ENCODE results near the gene FSHR. TPM values are rescaled to one million over a fixed set of nuclear protein-coding genes. Genes with fewer than 3 reads are reported as not detected.

FSHR gene
- total and polyA plus RNA-seq, 2 donors: 0.69 TPM; not detected in 1

DNA sequence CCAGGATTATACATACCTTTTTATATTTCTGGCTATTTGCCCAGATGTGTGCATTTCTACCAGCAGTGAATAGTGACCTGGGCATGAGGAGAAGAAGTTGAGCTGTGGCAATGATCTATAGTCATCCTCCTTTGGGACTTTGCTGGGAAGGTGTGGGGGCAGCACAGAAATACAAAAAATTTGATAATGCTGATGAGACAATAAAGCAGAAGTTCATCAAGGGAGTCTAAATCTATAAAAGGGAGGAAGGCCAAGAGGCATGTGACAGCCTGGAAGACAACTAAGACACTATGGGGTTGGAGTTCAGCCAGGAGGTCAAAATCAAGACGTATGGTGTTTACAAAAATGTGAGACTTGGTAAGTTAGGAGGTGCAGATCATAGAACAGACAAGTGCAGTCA lies 52.2 kb downstream of the FSHR start:
- Histone ChIP-seq H3K4me1 (ENCODE audit: insufficient read depth) (no peaks in the 10 kb centered on the region), H3K27ac (ENCODE audit: low read depth) (no peak overlapping the region), H3K36me3 (ENCODE audit: insufficient read depth) (no peaks in the 10 kb centered on the region), H3K4me3 (ENCODE audit: low read depth, low read length) (no peak overlapping the region)
- WGBS: 47% methylated on average over 1 of the region's 1 CpG
- DNase-seq (ENCODE audit: extremely low spot score): no peak

DNA sequence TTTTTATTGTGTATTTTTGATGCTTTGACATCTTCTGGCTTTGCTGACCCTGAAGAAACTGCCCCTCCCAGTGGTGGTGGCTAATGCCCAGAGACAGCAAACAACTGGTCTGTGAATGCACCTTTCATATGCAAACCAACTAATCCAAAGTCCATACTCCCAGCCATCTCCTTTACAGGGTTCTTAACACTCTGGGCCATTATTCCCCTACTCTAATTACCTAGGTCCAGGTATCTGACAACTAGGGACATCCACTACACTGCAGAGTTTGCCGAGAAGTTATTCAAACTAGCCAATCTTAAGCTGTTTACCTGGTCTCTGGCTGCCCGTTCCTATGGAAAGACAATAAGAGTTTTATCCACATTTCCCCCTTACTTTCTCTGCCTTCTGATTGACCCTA lies 73.6 kb downstream of the FSHR start:
- no peak for DNase-seq (ENCODE audit: extremely low spot score)
- whole genome bisulfite sequencing: 59% methylated on average over 2 of the region's 2 CpGs
- H3K36me3 ChIP-seq (ENCODE audit: insufficient read depth): no peaks in the 10 kb centered on the region
- H3K27ac ChIP-seq (ENCODE audit: low read depth): no peak overlapping the region
- no peaks in the 10 kb centered on the region for H3K4me1 ChIP-seq (ENCODE audit: insufficient read depth)
- H3K4me3 ChIP-seq (ENCODE audit: low read depth, low read length): no peak overlapping the region

DNA sequence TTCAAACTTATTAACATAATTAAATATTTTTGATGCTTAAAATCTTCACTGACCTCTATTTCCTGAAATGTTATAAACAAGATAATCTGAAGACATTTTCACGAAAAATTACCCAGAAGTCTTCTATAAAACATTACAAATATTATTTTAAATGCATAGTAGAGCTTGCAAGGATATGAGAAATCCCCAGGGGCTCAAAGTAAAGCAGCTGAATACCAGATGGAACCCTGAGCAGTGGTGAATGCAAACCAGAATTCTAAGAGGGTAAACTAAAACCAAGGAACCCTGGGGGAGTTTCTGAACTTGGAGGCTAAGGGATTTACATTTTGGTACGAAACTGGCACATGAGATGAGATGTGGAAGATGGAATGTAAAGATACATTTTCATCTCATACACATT lies 83.6 kb downstream of the FSHR start:
- 56% methylated on average over 2 of the region's 2 CpGs for WGBS
- DNase-seq (ENCODE audit: extremely low spot score): no peak
- Histone ChIP-seq H3K27ac (ENCODE audit: low read depth) (no peak overlapping the region), H3K4me3 (ENCODE audit: low read depth, low read length) (no peak overlapping the region), H3K4me1 (ENCODE audit: insufficient read depth) (no peaks in the 10 kb centered on the region), H3K36me3 (ENCODE audit: insufficient read depth) (peaks cover 1% of the 10 kb centered on the region)

DNA sequence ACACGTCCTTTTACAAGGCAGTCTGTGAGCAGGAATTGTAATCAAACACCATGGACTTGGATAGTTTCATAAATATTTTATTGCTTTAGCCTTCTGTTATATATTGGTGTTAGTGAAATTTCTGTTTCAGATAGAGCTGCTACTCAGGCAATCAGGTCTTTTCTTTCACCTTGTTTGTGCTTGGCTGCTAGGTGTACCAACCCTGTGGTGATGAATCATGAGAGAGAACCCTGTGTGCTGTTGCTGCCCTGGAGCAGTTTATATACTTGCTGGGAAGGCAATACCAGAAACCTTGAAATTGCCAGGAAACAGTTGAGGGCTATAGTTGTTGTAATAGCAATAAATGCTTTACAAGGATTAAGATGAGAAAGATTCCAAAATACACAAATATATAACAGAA lies 84.5 kb downstream of the FSHR start:
- Histone ChIP-seq H3K4me1 (ENCODE audit: insufficient read depth) (no peaks in the 10 kb centered on the region), H3K27ac (ENCODE audit: low read depth) (no peak overlapping the region), H3K4me3 (ENCODE audit: low read depth, low read length) (no peak overlapping the region), H3K36me3 (ENCODE audit: insufficient read depth) (peaks cover 1% of the 10 kb centered on the region)
- DNase-seq (ENCODE audit: extremely low spot score): no peak
- WGBS: 57% methylated on average over 1 of the region's 1 CpG

DNA sequence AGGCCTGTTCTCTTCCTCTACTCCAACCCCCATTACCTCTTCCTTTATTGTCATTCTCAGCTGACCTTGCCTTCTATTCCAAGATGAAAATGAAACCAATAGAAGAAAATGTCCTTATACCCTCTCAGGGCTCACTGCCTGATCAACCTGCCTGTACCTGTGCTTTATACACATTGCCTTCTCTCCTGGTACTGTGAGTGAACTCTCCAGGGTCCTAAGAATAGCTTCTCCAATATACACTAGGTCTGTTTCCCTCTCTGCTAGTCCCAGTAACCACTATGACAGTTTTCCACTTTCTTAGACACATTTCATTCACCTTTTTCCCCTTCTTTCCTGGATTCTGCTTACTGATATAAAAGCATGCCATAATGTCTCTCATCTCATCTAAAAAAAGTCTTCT lies 85.7 kb downstream of the FSHR start:
- Histone ChIP-seq H3K36me3 (ENCODE audit: insufficient read depth) (peaks cover 1% of the 10 kb centered on the region), H3K4me3 (ENCODE audit: low read depth, low read length) (no peak overlapping the region), H3K4me1 (ENCODE audit: insufficient read depth) (no peaks in the 10 kb centered on the region), H3K27ac (ENCODE audit: low read depth) (no peak overlapping the region)
- DNase-seq (ENCODE audit: extremely low spot score): no peak

DNA sequence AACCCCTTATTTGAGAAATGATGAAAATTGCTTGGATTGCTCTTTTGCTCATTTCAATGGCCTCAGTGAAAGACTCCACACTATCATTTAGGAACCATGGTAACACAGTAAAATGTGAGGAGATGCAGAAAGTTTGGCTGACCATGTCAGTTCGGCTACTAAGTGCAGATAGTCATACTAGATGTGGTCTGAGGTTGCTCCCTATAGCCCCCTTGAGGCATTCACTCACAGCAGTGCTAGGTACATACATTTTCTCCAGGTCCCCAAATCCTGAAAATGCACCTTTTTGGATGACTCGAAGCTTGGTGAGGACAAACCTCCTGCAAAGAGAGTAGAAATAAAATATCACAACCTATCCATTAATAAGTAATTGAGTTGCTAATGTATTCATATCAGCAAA lies 86.3 kb downstream of the FSHR start:
- Histone ChIP-seq H3K4me1 (ENCODE audit: insufficient read depth) (no peaks in the 10 kb centered on the region), H3K36me3 (ENCODE audit: insufficient read depth) (peaks cover 1% of the 10 kb centered on the region), H3K4me3 (ENCODE audit: low read depth, low read length) (no peak overlapping the region), H3K27ac (ENCODE audit: low read depth) (no peak overlapping the region)
- 79% methylated on average over 2 of the region's 2 CpGs for WGBS
- DNase-seq (ENCODE audit: extremely low spot score): no peak

DNA sequence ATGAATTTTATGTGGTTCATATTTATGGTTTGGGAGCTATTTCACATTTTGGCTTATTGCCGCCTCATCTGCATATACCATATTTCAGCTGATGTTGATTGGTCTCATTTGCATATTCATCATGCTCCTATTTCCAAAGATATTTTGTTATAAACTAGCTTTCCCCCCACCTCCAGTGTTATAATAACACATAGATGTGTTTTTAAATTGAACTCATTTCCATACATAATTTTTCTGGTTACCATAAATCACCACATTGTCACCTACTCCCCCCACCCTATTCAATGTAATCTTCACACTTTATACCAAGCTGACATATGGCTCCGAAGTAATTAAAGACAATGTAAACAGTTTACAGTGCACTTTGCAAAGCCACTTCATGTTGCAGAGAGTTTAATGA lies 101.2 kb downstream of the FSHR start:
- Histone ChIP-seq H3K4me3 (ENCODE audit: low read depth, low read length) (no peak overlapping the region), H3K36me3 (ENCODE audit: insufficient read depth) (no peaks in the 10 kb centered on the region), H3K4me1 (ENCODE audit: insufficient read depth) (no peaks in the 10 kb centered on the region), H3K27ac (ENCODE audit: low read depth) (no peak overlapping the region)
- DNase-seq (ENCODE audit: extremely low spot score): no peak
- 42% methylated on average over 2 of the region's 2 CpGs for WGBS

DNA sequence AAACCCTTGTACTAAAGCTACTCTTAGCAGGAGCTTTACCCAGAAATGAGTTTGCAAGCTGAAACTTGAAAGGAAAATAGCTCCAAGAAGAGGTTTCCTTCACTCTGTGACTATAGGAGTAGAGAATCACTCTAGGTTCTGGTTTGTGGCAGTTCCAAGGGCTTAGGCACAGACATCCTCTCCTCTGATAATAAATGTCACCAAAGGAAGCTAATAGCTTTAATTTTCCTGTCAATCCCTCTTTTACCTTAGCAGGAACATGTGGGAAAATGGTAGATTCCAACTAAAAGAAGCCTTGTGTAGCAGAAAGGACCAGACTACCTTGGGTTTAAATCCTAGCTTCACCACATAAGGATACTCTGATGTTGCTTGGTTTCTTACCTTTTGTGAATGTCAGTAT lies 104.0 kb downstream of the FSHR start:
- DNase-seq (ENCODE audit: extremely low spot score): no peak
- Histone ChIP-seq H3K27ac (ENCODE audit: low read depth) (no peak overlapping the region), H3K4me3 (ENCODE audit: low read depth, low read length) (no peak overlapping the region), H3K36me3 (ENCODE audit: insufficient read depth) (no peaks in the 10 kb centered on the region), H3K4me1 (ENCODE audit: insufficient read depth) (no peaks in the 10 kb centered on the region)

DNA sequence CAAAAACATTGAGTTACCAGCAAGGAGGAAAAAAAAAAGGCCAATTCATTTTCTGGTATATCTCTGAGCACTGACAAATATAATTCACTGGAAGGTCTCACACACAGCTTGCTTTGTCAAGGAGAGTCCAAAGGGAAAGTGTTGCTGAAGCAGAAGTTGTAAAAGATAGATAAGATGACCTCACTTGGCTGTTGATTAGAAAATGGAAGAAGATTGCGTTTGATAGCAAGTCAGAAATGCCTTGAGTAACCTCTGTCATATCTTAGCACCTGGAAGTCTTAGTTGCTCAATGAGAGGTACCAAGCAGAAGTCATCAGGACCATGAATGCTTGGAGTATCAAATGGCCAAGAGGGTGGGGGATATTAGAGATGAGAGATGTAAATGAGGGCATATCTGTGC lies 105.2 kb downstream of the FSHR start:
- WGBS: 51% methylated on average over 1 of the region's 1 CpG
- H3K27ac ChIP-seq (ENCODE audit: low read depth): no peak overlapping the region

DNA sequence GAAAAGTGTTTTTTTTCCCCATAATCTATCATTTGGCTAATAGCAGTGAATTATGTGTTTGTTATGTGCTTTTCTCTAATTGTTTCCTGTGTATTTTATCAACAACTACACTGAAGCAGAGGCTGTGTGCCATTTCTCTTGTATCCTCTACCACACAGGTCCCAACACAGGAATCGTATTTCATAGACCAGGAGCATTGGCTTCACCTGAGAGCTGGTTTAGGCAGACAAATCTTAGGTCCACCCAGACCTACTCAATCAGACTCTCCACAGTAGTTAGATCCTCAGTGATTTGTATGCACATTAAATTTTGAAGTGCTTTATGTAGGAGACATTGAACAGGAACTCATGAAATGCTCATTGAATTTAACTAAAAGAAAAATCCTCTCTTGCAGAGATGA lies 109.2 kb downstream of the FSHR start:
- H3K36me3 ChIP-seq (ENCODE audit: insufficient read depth): no peaks in the 10 kb centered on the region
- DNase-seq (ENCODE audit: extremely low spot score): no peak
- no peak overlapping the region for H3K4me3 ChIP-seq (ENCODE audit: low read depth, low read length)
- no peak overlapping the region for H3K27ac ChIP-seq (ENCODE audit: low read depth)
- no peaks in the 10 kb centered on the region for H3K4me1 ChIP-seq (ENCODE audit: insufficient read depth)
- 39% methylated on average over 1 of the region's 1 CpG for WGBS

More for the DNA sequence above, 105.2 kb downstream of the FSHR start:
- no peaks in the 10 kb centered on the region for H3K4me1 ChIP-seq (ENCODE audit: insufficient read depth)
- no peaks in the 10 kb centered on the region for H3K36me3 ChIP-seq (ENCODE audit: insufficient read depth)
- no peak overlapping the region for H3K4me3 ChIP-seq (ENCODE audit: low read depth, low read length)
- DNase-seq (ENCODE audit: extremely low spot score): no peak

DNA sequence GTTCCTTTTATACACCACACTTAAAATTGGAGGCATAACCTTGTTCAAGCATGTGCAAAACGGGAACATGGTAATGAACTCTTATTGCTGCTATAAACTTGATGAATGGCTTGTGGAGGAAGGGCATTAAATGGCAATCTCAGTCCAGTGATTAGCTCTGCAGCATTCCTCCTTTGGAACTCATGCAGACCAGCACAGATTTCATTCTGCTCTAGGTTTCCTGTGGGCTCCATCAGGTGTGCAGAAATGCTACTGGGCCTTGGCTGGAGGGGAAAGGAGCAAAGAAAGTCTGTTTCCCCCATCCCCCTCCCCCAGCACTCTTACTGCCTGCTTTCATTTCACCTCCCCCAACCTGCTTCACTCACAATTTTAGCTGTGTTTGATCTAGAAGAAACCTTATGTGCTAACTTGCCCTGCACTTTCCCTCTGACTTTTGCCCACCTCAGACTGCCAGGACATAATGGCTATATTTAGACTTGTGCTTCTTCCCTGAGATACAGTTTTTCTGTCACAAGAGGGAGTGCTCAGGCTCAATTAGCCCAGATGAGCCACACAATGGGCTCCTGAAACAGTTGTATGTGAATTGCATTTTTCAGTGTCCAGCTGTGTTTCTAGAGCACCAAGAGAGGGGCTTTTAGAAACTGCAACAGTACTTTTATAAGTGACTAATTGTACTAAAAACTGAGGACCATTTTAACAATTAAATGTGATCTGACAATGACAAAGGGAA lies 109.8 kb downstream of the FSHR start:
- DNase-seq (ENCODE audit: extremely low spot score): no peak
- H3K4me1 ChIP-seq (ENCODE audit: insufficient read depth): no peaks in the 10 kb centered on the region
- H3K36me3 ChIP-seq (ENCODE audit: insufficient read depth): no peaks in the 10 kb centered on the region
- 7% methylated on average over 1 of the region's 1 CpG for WGBS
- no peak overlapping the region for H3K4me3 ChIP-seq (ENCODE audit: low read depth, low read length)
- H3K27ac ChIP-seq (ENCODE audit: low read depth): no peak overlapping the region

DNA sequence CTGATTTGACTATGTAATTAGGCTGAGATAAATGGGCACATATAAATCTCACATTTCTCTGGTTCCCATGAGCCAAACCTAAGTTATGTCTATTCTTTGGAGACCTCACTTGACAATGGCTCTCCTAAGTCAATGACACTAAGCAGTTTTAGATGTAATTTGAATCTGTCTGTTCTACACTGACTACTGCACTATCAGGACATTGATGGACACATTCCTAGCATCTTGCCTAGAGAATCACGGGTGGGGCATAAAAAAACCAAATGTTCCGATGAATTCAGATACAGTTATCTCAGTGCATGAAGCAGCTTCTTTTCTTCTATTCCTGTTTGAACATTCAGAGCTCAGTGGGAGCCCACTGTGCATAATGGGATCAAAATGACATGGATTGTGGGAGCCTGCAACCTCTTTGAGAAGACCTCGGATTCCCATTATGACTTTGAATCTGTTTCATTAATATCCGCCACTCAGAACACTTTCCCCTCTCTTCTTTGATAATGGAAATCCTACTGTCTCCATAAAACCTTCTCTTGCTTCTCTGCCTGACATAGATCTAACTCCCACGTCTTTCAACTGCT lies 110.8 kb downstream of the FSHR start:
- no peaks in the 10 kb centered on the region for H3K4me1 ChIP-seq (ENCODE audit: insufficient read depth)
- no peak overlapping the region for H3K27ac ChIP-seq (ENCODE audit: low read depth)
- DNase-seq (ENCODE audit: extremely low spot score): no peak
- no peak overlapping the region for H3K4me3 ChIP-seq (ENCODE audit: low read depth, low read length)
- WGBS: 63% methylated on average over 5 of the region's 5 CpGs
- no peaks in the 10 kb centered on the region for H3K36me3 ChIP-seq (ENCODE audit: insufficient read depth)

DNA sequence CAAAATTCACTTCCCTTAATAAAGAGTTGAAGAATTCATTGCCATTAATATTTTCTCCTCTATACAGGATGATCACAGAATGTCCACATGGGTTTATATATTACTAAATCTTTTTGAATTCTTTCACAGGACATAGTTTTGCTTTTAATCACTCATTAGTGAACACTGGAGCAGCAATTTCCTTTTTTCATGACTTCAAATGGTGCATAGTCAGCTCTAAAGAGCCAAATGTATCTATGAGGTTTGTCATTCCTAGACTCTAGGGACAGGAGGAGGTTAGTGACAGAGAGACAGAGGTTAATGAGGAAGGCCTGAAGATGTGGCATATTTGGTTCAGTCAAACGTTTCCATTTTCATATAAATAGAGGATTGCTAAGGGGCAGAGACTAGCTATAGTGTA lies 111.8 kb downstream of the FSHR start:
- Histone ChIP-seq H3K36me3 (ENCODE audit: insufficient read depth) (no peaks in the 10 kb centered on the region), H3K4me1 (ENCODE audit: insufficient read depth) (no peaks in the 10 kb centered on the region), H3K27ac (ENCODE audit: low read depth) (no peak overlapping the region), H3K4me3 (ENCODE audit: low read depth, low read length) (no peak overlapping the region)
- 48% methylated on average over 1 of the region's 1 CpG for WGBS
- no peak for DNase-seq (ENCODE audit: extremely low spot score)

DNA sequence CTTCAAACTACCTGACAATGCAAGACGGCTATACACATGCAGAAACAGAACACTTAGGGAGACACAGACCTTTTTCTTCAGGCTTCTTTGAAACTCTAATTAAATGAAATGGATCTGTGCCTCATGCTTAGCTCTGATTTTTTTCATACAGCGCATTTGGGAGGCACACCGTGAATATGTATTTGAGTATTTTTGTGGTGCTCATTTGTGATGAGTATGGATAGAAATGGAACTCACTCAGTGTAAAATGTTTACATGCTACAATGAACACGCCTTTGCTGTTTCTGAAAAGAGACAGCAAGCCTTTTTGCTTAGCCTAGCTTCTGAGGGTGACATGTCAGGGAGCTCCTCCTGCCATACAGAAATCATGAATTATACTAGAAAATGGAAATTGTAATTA lies 113.3 kb downstream of the FSHR start:
- H3K36me3 ChIP-seq (ENCODE audit: insufficient read depth): no peaks in the 10 kb centered on the region
- 82% methylated on average over 4 of the region's 4 CpGs for WGBS
- no peak overlapping the region for H3K27ac ChIP-seq (ENCODE audit: low read depth)
- DNase-seq (ENCODE audit: extremely low spot score): no peak
- H3K4me3 ChIP-seq (ENCODE audit: low read depth, low read length): no peak overlapping the region
- no peaks in the 10 kb centered on the region for H3K4me1 ChIP-seq (ENCODE audit: insufficient read depth)

DNA sequence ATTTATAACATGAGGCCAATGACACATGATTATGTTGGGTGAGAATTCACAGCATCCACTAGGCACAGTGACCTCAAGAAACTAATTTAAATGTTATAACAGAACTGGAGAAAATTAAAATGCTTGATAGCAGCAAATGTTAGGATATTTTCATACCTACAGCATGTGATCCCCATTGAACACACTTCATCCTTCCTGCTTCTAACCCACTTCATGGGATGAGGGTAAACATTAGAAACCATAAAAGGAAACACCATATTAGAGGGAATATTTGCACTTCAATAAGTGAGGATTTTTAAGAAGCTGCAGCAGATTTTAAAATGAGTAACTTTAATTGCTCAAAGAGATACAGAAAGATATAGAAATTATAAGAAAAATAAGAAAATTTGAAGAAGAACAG lies 117.1 kb downstream of the FSHR start:
- Histone ChIP-seq H3K27ac (ENCODE audit: low read depth) (no peak overlapping the region), H3K36me3 (ENCODE audit: insufficient read depth) (no peaks in the 10 kb centered on the region), H3K4me1 (ENCODE audit: insufficient read depth) (no peaks in the 10 kb centered on the region), H3K4me3 (ENCODE audit: low read depth, low read length) (no peak overlapping the region)
- no peak for DNase-seq (ENCODE audit: extremely low spot score)

Data from urinary bladder (tissue), 4 donors.